ENCODE results near the gene PRDM11. TPM values are rescaled to one million over a fixed set of nuclear protein-coding genes. Genes with fewer than 3 reads are reported as not detected.

Gene PRDM11
- total and polyA plus RNA-seq, 10 of the 15 experiments (the other 5 are each of a cell fraction or from before 2014, with no cell fraction given): 0.03 to 2.4 (median 0.53) TPM

- TF ChIP-seq NKRF (conservative IDR thresholded peaks at IDR 0.05) (no peak), MEF2A (IDR thresholded peaks at IDR 0.05; ENCODE audit: insufficient read depth, low read depth, low read length) (no peak), E2F4 (IDR thresholded peaks at IDR 0.05; ENCODE audit: low read depth, low read length) (no peak), MLLT1 (IDR thresholded peaks at IDR 0.05) (no peak), PKNOX1 (IDR thresholded peaks at IDR 0.05) (no peak), SMC3 (IDR thresholded peaks at IDR 0.05; ENCODE audit: borderline replicate concordance, low read length) (no peak), MAX (IDR thresholded peaks at IDR 0.05; ENCODE audit: low read depth, low read length) (no peak), CTCF (IDR thresholded peaks at IDR 0.05 in 2 of 3, conservative IDR thresholded peaks at IDR 0.05 in 1 of 3; ENCODE audit: control insufficient read depth in 2 of 3, extremely low read depth in 1 of 3, insufficient read depth in 1 of 3, low read depth in 3 of 3, low read length in 3 of 3) (no peak), ZBTB11 (CRISPR knock-in tag; IDR thresholded peaks at IDR 0.05) (no peak), POU2F2 (IDR thresholded peaks at IDR 0.05; ENCODE audit: borderline replicate concordance, low read depth, low read length) (no peak), ELK1 (IDR thresholded peaks at IDR 0.05; ENCODE audit: low read depth, low read length) (no peak), RELA (IDR thresholded peaks at IDR 0.05; ENCODE audit: borderline replicate concordance, partially characterized antibody) (no peak), MTA2 (IDR thresholded peaks at IDR 0.05; ENCODE audit: low read depth) (no peak)
These were observed 120.2 kb downstream of the PRDM11 start (continued) for GRCh38 chr11:45266676-45267020.
